Activated CD8-positive, alpha-beta memory T cell treated with anti-CD3 and anti-CD28 coated beads, Interleukin-2, amount 50 U/mL, for 24 hours (primary cell): ENCODE results near the gene PUS1.
"Not testable (repeated sequence)": the region's sequence is repeated elsewhere in the genome, so short reads cannot be mapped to it uniquely, and the experiment has no call there.

Source experiments
- DNase-seq: peaks from one replicate; pipeline ENCODE4 v3.0.0-alpha.2; 2020; ENCODE audit errors: extremely low read depth

The PUS1 gene

GRCh38 chr12:131959641-131960589 is 30.8 kb downstream of the PUS1 start:
- DNase-seq, result no peak

GRCh38 chr12:131960590-131961325 is 31.7 kb downstream of the PUS1 start:
- not testable (repeated sequence) for DNase-seq

- DNase-seq, result not testable (repeated sequence)
These were observed 32.3 kb downstream of the PUS1 start for GRCh38 chr12:131961328-131961727.

GRCh38 chr12:131962069-131962468 is 33.0 kb downstream of the PUS1 start:
- DNase-seq, result no peak

GRCh38 chr12:131963381-131963780 is 34.3 kb downstream of the PUS1 start:
- no peak for DNase-seq

GRCh38 chr12:131965073-131965472 is 36.0 kb downstream of the PUS1 start:
- no peak for DNase-seq

- no peak for DNase-seq
These were observed 42.1 kb downstream of the PUS1 start for GRCh38 chr12:131971226-131971625.

GRCh38 chr12:131975228-131975627 is 46.2 kb downstream of the PUS1 start:
- DNase-seq, result no peak

GRCh38 chr12:131979606-131980005 is 50.5 kb downstream of the PUS1 start:
- DNase-seq, result no peak

GRCh38 chr12:131980263-131980662 is 51.2 kb downstream of the PUS1 start:
- DNase-seq, result no peak

- DNase-seq, result no peak
These were observed 52.3 kb downstream of the PUS1 start for GRCh38 chr12:131981388-131981787.

- DNase-seq, result no peak
These were observed 53.0 kb downstream of the PUS1 start for GRCh38 chr12:131982041-131982440.

GRCh38 chr12:131983026-131983425 is 54.0 kb downstream of the PUS1 start:
- DNase-seq, result no peak

GRCh38 chr12:131983554-131983953 is 54.5 kb downstream of the PUS1 start:
- no peak for DNase-seq

GRCh38 chr12:131984334-131984733 is 55.3 kb downstream of the PUS1 start:
- DNase-seq, result no peak

- not testable (repeated sequence) for DNase-seq
These were observed 56.4 kb downstream of the PUS1 start for GRCh38 chr12:131985510-131985875.

- no peak for DNase-seq
These were observed 57.3 kb downstream of the PUS1 start for GRCh38 chr12:131986361-131986760.

GRCh38 chr12:131986910-131987309 is 57.8 kb downstream of the PUS1 start:
- DNase-seq, result no peak

- DNase-seq, result no peak
These were observed 58.5 kb downstream of the PUS1 start for GRCh38 chr12:131987552-131987951.

GRCh38 chr12:131988054-131988796 is 59.1 kb downstream of the PUS1 start:
- DNase-seq, result no peak

- no peak for DNase-seq
These were observed 59.9 kb downstream of the PUS1 start for GRCh38 chr12:131989021-131989420.
